Heart left ventricle (tissue), 16 donors: ENCODE measurements around the gene OR4D6. TPM values are rescaled to one million over a fixed set of nuclear protein-coding genes. Genes with fewer than 3 reads are reported as not detected.

ENCODE experiments used
- ATAC-seq, 4 donors: fragments of 200-7000 bp; cut with Tn5 transposase; one replicate each; pipeline ENCODE4 v1.9.1; 2020 to 2022; ENCODE audit warnings: moderate library complexity in 4 of 4, mild to moderate bottlenecking in 3 of 4, moderate number of reproducible peaks in 1 of 4
- DNase-seq, 5 donors: peaks; one replicate each; pipeline ENCODE4 v3.0.0-alpha.2; 2020
- H3K27ac ChIP-seq, 12 donors: fragments of 200-600 bp; sonication (generic) in 4 of 12; one replicate each; pipeline versions ENCODE4 v1.5.0 to v1.8.0; 2016 to 2022; ENCODE audit warnings: mild to moderate bottlenecking in 2 of 12
- H3K27me3 ChIP-seq, 9 donors: fragments of 200-600 bp; sonication (generic) in 2 of 9; one replicate each; pipeline versions ENCODE4 v1.5.1 to v1.8.0; 2016 to 2022; ENCODE audit warnings: mild to moderate bottlenecking in 3 of 9
- H3K36me3 ChIP-seq, 9 donors: fragments of 200-600 bp; sonication (generic) in 2 of 9; one replicate each; pipeline versions ENCODE4 v1.5.0 to v1.8.0; 2018 to 2022; ENCODE audit warnings: mild to moderate bottlenecking in 2 of 9
- H3K4me1 ChIP-seq, 12 donors: fragments of 200-600 bp; sonication (generic) in 4 of 12; one replicate each; pipeline versions ENCODE4 v1.5.0 to v1.8.0; 2016 to 2022; ENCODE audit warnings: mild to moderate bottlenecking in 3 of 12
- H3K4me3 ChIP-seq, 12 donors: fragments of 200-600 bp; sonication (generic) in 4 of 12; one replicate each; pipeline versions ENCODE4 v1.5.0 to v1.8.0; 2017 to 2022; ENCODE audit warnings: mild to moderate bottlenecking in 9 of 12, moderate library complexity in 4 of 12
- H3K9me3 ChIP-seq, 12 donors: fragments of 200-600 bp; sonication (generic) in 4 of 12; one replicate each; pipeline versions ENCODE4 v1.5.0 to v1.8.0; 2016 to 2022; ENCODE audit warnings: mild to moderate bottlenecking in 1 of 12
- POLR2A ChIP-seq, 2 donors: fragments of 450-650 bp; IDR thresholded peaks; one replicate each; pipeline ENCODE4 v1.6.1; 2017; ENCODE audit warnings: antibody characterized with exemption in 2 of 2, mild to moderate bottlenecking in 2 of 2, moderate library complexity in 2 of 2
- WGBS, 4 donors: extraction: QIAGEN DNeasy Blood & Tissue Kit in 2 of 4; methylation state at CpG; one replicate each; pipeline versions ENCODE4 v1.1.5 to v1.1.7; 2013 to 2018; 5-methylcytosine and 5-hydroxymethylcytosine counted together
- intact Hi-C, 10 donors: fragments of 100-400 bp; cut with DNase I; formaldehyde crosslinking; loops; one replicate each; pipeline versions ENCODE4 v1.11.1 to v1.14.2; 2022
- polyA plus RNA-seq, 2 donors: library from polyadenylated mRNA; stranded (reverse); fragments of 200-250 nt; gene quantifications; one replicate each; pipeline ENCODE4 v1.2.3, GENCODE V29; 2013
- total RNA-seq, 9 donors: library from RNA; depleted of rRNA in 2 of 9; stranded (reverse); fragments of >200 nt in 2 of 9; fragmentation: NEBNext Ultra II Directional in 3 of 9; extraction: Animal tissue kit (Norgen Biotek cat#: 25700) in 3 of 9; gene quantifications; one replicate each; pipeline versions ENCODE4 v1.1.0 to v1.2.4, GENCODE V29; 2016 to 2023
- TF ChIP-seq, protein P1 (sequence below), 12 donors: fragments of 200-600 bp; sonication (generic) in 4 of 12; IDR thresholded peaks; one replicate each; pipeline versions ENCODE4 v1.5.0 to v1.8.0; 2018 to 2022; ENCODE audit warnings: antibody characterized with exemption in 12 of 12, mild to moderate bottlenecking in 5 of 12
- donor health status: ischemic (EF 13 %, LVEDD 7.1; RV severe dilation, severe dysfunction).
- donor health status: healthy with polysubstance abuse.
- donor health status: DM: no; HTN: yes; CAD: no.
- donor health status: DM: no; HTN: no; CAD: no.
- donor health status: ischemic (EF 25% LVEDD 6.9; RV normal size, moderate dysfunction).
- donor health status: ischemic (EF 25% LVEDD 5.7; RV mildly dilated, moderate dysfunction).
- donor health status: healthy.
- donor health status: DM: yes; HTN: yes; CAD: no.
- donor health status: ischemic (EF 35%, LVEDD 5.7; RV mildly dilated, moderate dysfunction).
- donor health status: nonischemic (EF 11% LVEDD 7.7; RV severe dilation, severe dysfunction).
- donor health status: DM: yes; HTN: yes; CAD: no.
- donor health status: PGD.
- donor health status: ischemic (EF 29% LVEDD 5.4; RV normal size, mild dysfunction).
- donor health status: nonischemic (EF 23%, LVEDD 6.1; RV moderate dilation, normal function).

Gene OR4D6
- total and polyA plus RNA-seq, 11 donors, result not detected

DNA sequence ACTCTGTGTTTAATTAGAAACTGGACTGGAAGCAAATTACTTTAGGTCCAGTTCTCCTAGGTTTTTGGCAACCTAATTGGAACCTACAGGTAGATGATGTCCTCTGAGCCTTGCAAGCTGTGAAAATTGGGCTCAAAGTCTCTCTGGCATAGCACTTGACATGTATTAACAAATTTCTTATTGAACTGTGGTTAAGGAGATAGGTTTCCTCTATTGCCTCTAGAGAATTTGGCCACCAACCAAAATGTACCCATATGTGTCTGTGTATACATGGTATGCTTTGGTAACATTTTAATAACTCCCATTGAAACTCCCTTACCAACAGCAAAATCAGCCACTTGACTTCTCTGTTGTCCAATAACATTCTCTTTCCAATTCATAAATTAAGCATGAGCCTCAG is 16.3 kb downstream of the OR4D6 start, which contains the start of gene OR4D10:
Gene OR4D10 (plus strand): TSS at position 301 of the 400 bp plus-strand sequence. CDS start 4,115 bp downstream, outside the sequence.
- intact Hi-C loops, result no loop called here
- Histone ChIP-seq H3K27ac (no peak within 1 kb of the TSS), H3K4me1 (no peaks in the 10 kb centered on the region), H3K4me3 (no peak within 1 kb of the TSS), H3K9me3 (no peaks in the 10 kb centered on the region), H3K36me3 (no peaks in the 10 kb centered on the region), H3K27me3 (no peaks in the 10 kb centered on the region)
- TF ChIP-seq, protein P1, sequence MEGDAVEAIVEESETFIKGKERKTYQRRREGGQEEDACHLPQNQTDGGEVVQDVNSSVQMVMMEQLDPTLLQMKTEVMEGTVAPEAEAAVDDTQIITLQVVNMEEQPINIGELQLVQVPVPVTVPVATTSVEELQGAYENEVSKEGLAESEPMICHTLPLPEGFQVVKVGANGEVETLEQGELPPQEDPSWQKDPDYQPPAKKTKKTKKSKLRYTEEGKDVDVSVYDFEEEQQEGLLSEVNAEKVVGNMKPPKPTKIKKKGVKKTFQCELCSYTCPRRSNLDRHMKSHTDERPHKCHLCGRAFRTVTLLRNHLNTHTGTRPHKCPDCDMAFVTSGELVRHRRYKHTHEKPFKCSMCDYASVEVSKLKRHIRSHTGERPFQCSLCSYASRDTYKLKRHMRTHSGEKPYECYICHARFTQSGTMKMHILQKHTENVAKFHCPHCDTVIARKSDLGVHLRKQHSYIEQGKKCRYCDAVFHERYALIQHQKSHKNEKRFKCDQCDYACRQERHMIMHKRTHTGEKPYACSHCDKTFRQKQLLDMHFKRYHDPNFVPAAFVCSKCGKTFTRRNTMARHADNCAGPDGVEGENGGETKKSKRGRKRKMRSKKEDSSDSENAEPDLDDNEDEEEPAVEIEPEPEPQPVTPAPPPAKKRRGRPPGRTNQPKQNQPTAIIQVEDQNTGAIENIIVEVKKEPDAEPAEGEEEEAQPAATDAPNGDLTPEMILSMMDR (IDR thresholded peaks at IDR 0.05), result no peak
- no peak for TF ChIP-seq POLR2A (IDR thresholded peaks at IDR 0.05)
- DNase-seq, result no peak
- no peak for ATAC-seq

DNA sequence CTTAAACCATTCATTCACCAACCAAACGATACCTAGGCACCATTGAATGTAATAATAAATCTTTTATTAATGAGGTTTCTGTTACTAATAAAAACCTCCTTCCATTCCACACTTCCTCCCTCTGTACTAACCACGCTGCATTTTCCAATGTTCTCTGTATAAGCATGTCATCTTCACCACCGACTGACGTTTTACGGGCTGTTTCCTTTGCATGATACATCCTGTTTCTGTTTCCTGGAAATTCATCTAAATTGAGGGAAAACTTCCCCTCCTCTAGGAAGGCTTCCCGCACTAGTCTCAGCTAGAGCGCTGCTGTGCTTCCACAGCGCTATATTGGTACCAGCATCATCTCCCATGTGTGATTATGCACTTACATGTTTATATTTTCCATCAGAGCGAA is 18.4 kb downstream of the OR4D6 start:
- H3K9me3 ChIP-seq, result no peaks in the 10 kb centered on the region
- H3K4me3 ChIP-seq, result no peak overlapping the region
- intact Hi-C loops, result no loop called here
- no peak overlapping the region for H3K27ac ChIP-seq
- ATAC-seq (no peak), DNase-seq (no peak)
- TF ChIP-seq, protein P1 (IDR thresholded peaks at IDR 0.05), result no peak
- TF ChIP-seq POLR2A (IDR thresholded peaks at IDR 0.05), result no peak
- no peaks in the 10 kb centered on the region for H3K36me3 ChIP-seq
- 52 to 62% (median 61%) methylated on average over 9 of the region's 9 CpGs for WGBS, 4 donors
- H3K4me1 ChIP-seq, result no peaks in the 10 kb centered on the region
- no peaks in the 10 kb centered on the region for H3K27me3 ChIP-seq

DNA sequence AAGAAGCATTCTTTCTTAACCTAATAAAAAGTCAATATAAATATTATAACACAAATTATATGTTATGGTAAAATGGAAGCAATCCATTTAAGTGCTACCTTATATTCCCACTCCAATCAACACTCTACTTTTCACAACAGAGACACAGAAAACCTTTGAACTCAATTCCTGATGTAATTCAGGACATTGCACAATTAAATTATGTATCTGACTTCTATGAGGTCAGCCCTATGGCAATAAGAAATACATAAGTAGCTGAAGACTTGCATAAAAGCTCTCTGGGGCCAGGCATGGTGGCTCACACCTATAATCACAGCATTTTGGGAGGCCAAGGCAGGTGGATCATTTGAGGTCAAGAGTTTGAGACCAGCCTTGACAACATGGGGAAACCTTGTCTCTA is 23.1 kb downstream of the OR4D6 start:
- Histone ChIP-seq H3K9me3 (no peaks in the 10 kb centered on the region), H3K27me3 (no peaks in the 10 kb centered on the region), H3K4me1 (no peaks in the 10 kb centered on the region), H3K27ac (no peak overlapping the region), H3K4me3 (no peak overlapping the region), H3K36me3 (no peaks in the 10 kb centered on the region)
- TF ChIP-seq POLR2A (IDR thresholded peaks at IDR 0.05), result no peak
- TF ChIP-seq, protein P1 (IDR thresholded peaks at IDR 0.05), result no peak
- DNase-seq (no peak), ATAC-seq (no peak)
- intact Hi-C loops, result no loop called here

DNA sequence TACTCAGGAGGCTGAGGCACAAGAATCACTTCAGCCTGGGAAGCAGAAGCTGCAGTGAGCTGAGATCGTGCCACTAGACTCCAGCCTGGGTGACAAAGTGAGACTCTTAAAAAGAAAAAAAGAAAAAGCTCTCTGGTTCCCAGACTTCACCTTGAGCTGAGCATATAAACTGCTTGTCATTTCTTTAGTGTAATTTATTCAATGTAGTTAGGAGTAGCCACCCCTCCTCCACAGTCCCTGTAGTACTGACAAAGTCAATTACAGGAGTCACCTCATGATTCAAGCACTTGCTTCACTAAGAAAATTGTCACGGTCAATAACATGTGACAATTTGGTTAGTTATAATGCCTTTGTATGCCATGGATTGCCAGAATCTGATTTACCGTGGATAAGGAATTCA is 23.6 kb downstream of the OR4D6 start:
- TF ChIP-seq, protein P1 (IDR thresholded peaks at IDR 0.05), result no peak
- TF ChIP-seq POLR2A (IDR thresholded peaks at IDR 0.05), result no peak
- DNase-seq (no peak), ATAC-seq (no peak)
- intact Hi-C loops, result no loop called here
- Histone ChIP-seq H3K36me3 (no peaks in the 10 kb centered on the region), H3K9me3 (no peaks in the 10 kb centered on the region), H3K27me3 (no peaks in the 10 kb centered on the region), H3K4me3 (no peak overlapping the region), H3K4me1 (no peaks in the 10 kb centered on the region), H3K27ac (no peak overlapping the region)
- WGBS, 4 donors, result 80 to 91% (median 85%) methylated on average over 3 of the region's 3 CpGs
